GM04503 (cell line): Measurements from ENCODE around the gene PAPPA.
A peak's percentile ranks its signal among the peaks of the same experiment; 100 is the strongest.

Experiments used
- DNase-seq: peaks from one replicate; pipeline ENCODE4 v3.0.0-alpha.2; 2012; ENCODE audit warnings: low read depth

Gene PAPPA

DNA sequence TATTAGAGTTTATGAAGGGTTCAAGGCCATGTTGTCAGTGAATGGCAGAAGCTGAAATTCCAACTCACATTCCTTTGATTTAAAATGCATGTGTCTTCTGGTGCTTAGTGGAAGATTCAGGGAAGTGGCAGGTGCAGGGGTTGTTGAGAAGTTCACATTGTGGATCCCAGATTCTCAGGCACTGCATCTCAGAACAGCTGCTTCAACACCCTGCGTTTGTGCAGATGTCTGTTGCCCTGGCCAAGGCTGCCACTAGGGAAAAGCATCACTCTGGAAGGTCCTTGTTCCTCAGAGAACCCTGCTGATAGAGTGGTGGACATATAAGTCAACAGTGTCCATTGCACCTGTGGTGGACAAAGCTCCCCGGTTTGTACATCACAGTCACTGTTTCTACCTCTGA lies 162.7 kb downstream of the PAPPA start:
- no peak for DNase-seq

- no peak for DNase-seq
Measured at GRCh38 chr9:116317503-116317902, 163.9 kb downstream of the PAPPA start.

- peak; percentile 21 for DNase-seq
Measured at GRCh38 chr9:116318468-116319374, 165.1 kb downstream of the PAPPA start.

GRCh38 chr9:116319480-116319879 lies 165.9 kb downstream of the PAPPA start:
- no peak for DNase-seq

GRCh38 chr9:116320290-116320689 lies 166.7 kb downstream of the PAPPA start:
- no peak for DNase-seq

DNA sequence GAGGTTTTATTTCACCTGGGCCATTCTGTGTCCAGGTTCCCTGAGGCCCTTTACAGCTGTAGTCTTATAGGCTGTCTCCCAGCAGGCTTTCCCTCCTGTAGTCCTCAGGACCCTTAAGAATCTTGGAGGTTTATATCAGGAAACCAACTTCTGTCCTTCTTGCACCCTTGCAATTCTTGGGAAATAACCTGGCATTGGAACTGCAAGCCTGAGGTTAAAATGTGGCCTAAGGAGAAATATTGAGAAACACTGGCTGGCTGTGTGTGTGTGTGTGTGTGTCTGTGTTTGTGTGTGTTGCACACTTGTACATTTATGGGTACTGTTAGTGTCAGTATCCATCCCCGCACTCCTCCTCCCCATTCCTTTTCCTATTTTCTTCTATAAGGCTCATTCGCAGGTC lies 168.9 kb downstream of the PAPPA start:
- peak; percentile 25 for DNase-seq

DNA sequence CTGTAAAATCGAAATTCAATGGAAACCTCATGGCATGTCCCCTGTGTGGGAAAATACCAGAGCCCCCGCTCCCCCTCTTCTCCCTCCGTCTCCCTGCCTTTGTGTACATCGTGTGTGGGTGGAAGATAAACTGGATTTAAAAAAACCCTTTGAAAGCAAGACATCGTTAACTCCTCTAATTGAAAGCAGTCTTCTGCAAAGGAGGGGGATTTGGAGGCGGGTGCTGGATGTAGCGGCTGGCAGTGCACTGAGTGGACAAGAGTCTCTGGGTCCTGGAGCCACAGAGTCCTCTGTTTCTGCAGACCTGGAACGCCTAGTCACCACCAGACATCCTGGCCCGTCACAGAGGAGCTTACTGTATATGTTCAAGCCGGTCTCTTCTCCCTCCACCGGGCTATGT lies 169.4 kb downstream of the PAPPA start:
- no peak for DNase-seq

GRCh38 chr9:116323571-116323970 lies 170.0 kb downstream of the PAPPA start:
- no peak for DNase-seq

- no peak for DNase-seq
Measured at GRCh38 chr9:116325924-116326323, 172.3 kb downstream of the PAPPA start.

- DNase-seq = peak; percentile 29
Measured at GRCh38 chr9:116327701-116328405, 174.3 kb downstream of the PAPPA start.

DNA sequence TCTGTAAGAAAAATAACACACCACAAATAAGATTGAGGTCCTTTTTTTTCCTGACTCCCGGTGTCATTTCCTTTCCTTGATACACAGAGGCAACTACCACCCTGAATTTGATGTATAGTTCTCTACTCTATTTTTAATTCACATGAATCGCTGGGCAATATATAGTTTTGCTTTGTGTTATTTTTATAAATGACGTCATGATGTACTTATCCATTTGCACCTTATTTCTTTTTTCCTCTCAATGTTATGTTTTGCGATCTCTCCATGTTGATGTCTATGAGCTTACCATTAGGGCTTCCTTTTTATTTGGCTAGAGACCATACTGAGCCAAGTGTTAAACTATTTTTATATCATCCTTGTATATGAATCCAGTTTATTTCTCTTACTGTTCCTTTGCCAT lies 175.9 kb downstream of the PAPPA start:
- no peak for DNase-seq

DNA sequence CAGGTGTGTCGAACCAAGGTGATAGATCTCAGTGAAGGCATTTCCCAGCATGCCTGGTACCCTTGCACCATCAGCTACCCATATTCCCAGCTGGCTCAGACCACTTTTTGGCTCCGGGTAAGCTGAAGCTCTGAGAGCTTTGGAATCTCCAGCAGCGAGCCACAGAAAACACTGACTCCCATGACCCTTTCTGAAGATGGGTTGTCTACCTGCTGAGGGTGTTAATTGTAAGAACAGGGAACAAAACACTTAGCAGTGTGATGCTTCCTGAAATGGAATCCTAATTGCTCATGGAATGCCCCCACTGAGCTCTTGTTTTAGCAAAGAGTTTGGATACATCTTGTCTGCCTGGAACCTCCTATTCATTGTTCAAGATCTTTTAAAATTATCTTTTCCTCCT lies 177.7 kb downstream of the PAPPA start:
- no peak for DNase-seq

- DNase-seq = no peak
Measured at GRCh38 chr9:116332090-116332489, 178.5 kb downstream of the PAPPA start.

GRCh38 chr9:116333254-116333653 lies 179.7 kb downstream of the PAPPA start:
- DNase-seq = no peak

DNA sequence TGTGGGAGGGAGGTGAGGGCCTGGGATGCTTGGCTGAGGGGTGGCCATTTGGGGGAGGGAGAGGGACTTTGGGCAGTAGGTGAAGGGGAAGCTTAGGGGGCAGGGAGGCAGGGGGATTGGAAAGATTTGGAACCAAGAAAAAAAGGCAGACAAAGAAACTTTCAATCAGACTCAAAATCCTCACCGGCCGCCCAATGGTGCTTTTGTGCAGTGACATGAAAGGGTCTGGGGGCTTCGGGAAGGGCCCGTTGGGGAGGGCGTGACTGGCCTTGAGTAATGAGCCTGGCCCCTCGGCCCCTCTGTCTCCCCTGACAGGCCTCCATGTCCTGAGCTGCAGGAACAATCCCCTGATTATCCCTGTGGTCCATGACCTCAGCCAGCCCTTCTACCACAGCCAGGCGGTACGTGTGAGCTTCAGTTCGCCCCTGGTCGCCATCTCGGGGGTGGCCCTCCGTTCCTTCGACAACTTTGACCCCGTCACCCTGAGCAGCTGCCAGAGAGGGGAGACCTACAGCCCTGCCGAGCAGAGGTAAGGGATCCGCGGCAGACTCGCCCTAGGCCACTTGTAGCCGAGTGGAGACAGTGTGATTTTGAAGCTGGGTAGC lies 181.1 kb downstream of the PAPPA start:
- no peak for DNase-seq

GRCh38 chr9:116335392-116335791 lies 181.8 kb downstream of the PAPPA start:
- no peak for DNase-seq

DNA sequence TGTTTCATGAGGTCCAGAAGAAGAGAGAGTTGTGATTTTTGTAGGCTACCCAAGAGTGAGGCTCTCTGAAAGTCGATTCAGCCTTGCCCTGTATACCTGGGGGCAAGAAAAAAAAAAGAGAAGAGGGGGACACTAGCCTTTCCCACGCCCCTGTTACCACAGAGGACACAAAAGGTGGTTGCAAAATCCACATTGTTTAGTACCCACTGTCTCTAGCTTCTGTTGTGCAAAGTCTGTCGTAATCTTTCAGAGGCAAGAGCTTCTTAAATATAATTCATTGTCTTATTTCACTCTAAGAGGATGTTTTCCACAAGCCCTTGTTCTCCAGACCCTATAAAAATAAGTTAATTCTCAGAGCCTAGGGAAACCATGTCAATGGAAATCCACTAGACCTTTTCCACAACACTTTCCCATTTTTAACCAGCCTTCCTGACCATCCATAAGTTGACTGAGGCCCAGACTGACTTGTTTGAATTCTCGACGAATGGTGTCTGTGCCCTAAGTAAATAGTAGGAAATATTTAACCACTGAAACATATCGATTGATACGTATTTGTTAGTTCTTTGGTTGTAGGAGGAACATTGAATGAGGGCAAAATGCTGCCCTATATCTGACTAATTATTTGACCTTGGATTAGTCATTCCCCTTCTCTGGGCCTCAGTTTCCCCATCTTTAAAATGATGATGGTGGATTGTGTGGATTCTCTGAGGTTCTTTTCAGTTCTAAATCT lies 182.7 kb downstream of the PAPPA start:
- no peak for DNase-seq

DNA sequence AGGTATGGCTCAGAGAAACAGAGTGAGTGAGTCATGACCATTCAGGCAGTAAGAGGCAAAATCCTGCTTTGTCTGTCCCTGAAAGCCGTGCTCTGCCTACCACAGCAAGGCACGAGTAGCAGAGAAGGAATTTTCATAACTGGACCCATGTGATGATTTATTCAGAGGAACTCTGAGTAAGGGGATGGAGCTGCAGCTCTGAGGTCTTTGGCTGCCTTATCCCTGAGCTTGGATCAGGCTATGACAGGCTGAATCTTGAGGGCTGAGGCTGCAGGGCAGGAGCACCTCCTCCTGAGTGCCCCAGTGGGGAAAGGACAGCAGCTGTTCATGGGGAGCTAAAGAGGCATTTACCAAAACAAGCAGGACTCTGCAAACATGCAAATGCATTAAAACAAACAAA lies 183.4 kb downstream of the PAPPA start:
- DNase-seq = peak; percentile 23

GRCh38 chr9:116340270-116340669 lies 186.7 kb downstream of the PAPPA start:
- DNase-seq = no peak

- no peak for DNase-seq
Measured at GRCh38 chr9:116342061-116342460, 188.5 kb downstream of the PAPPA start.

DNA sequence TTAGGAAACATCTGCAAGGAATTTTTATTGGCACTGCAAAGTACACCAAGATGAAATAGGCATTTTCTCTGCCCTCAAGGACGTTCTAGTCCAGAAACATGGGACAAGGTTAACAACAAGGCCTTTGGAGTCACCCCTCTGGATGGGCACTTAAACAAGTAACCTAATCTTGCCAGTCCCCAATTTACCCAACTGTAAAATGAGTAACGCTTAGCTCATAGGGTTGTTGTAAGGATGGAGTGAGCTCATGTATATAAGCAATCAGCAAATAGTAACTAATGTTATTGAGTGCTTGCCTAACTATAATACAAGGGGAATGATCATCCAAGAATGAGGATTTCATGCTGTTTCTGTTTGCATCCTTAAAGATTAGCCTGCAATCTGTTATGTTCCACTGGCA lies 189.3 kb downstream of the PAPPA start:
- no peak for DNase-seq

GRCh38 chr9:116344416-116344815 lies 190.8 kb downstream of the PAPPA start:
- DNase-seq = no peak
